OCI-LY7 (cell line): Measurements from ENCODE around the gene MYOM3.

Experiments used
- EZH2phosphoT487 ChIP-seq: fragments of 200-600 bp; sonication (generic); IDR thresholded peaks from 2 replicates; pipeline ENCODE4 v1.6.1; 2018; ENCODE audit warnings: low read depth, borderline replicate concordance, mild to moderate bottlenecking, mixed run types, antibody characterized with exemption, low read length, moderate library complexity, mixed read lengths
- TF ChIP-seq, protein P1 (sequence below): fragments of 200-600 bp; sonication (generic); conservative IDR thresholded peaks from 2 replicates; pipeline ENCODE4 v1.5.1; 2014; ENCODE audit warnings: mild to moderate bottlenecking, antibody characterized with exemption, low read length, moderate library complexity, mixed read lengths

DNA sequence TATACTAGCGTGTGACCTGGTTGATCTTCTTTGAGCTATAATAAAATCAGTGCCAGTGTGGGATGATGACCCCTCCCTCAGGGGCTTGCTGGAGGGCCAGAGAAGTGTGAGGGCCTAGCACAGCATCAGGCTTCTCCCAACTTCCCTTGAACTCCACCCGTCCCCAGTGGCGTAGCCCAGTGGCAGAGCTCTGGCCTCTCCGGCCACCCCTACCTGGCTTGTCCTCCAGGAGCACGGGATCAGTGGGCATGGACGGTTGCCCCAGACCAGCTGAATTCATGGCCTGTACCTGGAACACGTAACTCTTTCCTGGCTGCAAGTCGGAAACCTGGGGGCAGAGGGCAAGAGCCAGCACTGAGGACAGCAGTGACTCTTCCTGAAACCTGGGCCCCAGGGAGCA, 36.0 kb downstream of the MYOM3 start:
- TF ChIP-seq, protein P1, sequence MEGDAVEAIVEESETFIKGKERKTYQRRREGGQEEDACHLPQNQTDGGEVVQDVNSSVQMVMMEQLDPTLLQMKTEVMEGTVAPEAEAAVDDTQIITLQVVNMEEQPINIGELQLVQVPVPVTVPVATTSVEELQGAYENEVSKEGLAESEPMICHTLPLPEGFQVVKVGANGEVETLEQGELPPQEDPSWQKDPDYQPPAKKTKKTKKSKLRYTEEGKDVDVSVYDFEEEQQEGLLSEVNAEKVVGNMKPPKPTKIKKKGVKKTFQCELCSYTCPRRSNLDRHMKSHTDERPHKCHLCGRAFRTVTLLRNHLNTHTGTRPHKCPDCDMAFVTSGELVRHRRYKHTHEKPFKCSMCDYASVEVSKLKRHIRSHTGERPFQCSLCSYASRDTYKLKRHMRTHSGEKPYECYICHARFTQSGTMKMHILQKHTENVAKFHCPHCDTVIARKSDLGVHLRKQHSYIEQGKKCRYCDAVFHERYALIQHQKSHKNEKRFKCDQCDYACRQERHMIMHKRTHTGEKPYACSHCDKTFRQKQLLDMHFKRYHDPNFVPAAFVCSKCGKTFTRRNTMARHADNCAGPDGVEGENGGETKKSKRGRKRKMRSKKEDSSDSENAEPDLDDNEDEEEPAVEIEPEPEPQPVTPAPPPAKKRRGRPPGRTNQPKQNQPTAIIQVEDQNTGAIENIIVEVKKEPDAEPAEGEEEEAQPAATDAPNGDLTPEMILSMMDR = no peak
- no peak for TF ChIP-seq EZH2phosphoT487
